ENCODE results near the gene GABRB2. TPM values are rescaled to one million over a fixed set of nuclear protein-coding genes. Genes with fewer than 3 reads are reported as not detected.

Gene GABRB2
- total RNA-seq, 1 experiment from 2014 or later, result not detected

DNA sequence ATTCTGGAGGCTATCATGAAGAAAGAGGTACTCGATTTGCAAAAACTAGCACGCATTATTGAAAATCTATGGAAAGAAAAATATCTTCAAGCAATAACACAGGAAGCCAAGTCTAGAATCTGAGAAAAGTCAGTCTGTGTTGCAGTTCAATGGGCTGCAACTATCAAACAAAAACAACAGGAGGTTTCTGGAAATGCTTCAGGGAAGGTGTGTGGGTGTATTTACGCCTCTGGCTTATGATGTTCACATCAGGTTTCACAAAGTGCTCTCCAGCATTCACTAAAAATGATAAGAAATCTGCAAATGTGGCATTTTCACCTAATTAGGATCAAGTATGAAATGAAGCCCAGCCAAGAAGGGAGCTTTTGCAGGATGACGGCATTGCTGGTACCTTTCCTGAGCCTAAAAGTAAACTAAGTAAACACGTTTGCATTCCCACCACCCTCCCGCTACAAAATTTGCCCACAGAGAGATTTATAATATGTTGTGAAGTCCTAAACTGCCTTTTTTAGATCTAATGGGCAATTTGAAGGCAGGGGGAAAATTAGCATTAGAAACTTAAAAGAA is 146.4 kb downstream of the GABRB2 start:
- no peak for DNase-seq (ENCODE audit: unreplicated experiment)
- Mint-ChIP-seq H3K9me3 (ENCODE audit: unreplicated experiment) (no peaks in the 10 kb centered on the region), H3K4me3 (ENCODE audit: unreplicated experiment) (no peak overlapping the region), H3K27ac (ENCODE audit: low read depth, unreplicated experiment) (no peak overlapping the region), H3K4me1 (ENCODE audit: insufficient read depth, unreplicated experiment) (no peaks in the 10 kb centered on the region), H3K27me3 (ENCODE audit: insufficient read depth, unreplicated experiment) (peaks cover 65% of the 10 kb centered on the region), H3K36me3 (ENCODE audit: insufficient read depth, unreplicated experiment) (no peaks in the 10 kb centered on the region)
- ChIA-PET POLR2A (no interaction called here), CTCF (no interaction called here)
- intact Hi-C loops (cut with micrococcal nuclease), result no loop called here
- BruUV-seq (replicated peaks), result no TSS peak
- TF ChIP-seq, protein P1, sequence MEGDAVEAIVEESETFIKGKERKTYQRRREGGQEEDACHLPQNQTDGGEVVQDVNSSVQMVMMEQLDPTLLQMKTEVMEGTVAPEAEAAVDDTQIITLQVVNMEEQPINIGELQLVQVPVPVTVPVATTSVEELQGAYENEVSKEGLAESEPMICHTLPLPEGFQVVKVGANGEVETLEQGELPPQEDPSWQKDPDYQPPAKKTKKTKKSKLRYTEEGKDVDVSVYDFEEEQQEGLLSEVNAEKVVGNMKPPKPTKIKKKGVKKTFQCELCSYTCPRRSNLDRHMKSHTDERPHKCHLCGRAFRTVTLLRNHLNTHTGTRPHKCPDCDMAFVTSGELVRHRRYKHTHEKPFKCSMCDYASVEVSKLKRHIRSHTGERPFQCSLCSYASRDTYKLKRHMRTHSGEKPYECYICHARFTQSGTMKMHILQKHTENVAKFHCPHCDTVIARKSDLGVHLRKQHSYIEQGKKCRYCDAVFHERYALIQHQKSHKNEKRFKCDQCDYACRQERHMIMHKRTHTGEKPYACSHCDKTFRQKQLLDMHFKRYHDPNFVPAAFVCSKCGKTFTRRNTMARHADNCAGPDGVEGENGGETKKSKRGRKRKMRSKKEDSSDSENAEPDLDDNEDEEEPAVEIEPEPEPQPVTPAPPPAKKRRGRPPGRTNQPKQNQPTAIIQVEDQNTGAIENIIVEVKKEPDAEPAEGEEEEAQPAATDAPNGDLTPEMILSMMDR (IDR thresholded peaks at IDR 0.05; ENCODE audit: unreplicated experiment), result no peak

DNA sequence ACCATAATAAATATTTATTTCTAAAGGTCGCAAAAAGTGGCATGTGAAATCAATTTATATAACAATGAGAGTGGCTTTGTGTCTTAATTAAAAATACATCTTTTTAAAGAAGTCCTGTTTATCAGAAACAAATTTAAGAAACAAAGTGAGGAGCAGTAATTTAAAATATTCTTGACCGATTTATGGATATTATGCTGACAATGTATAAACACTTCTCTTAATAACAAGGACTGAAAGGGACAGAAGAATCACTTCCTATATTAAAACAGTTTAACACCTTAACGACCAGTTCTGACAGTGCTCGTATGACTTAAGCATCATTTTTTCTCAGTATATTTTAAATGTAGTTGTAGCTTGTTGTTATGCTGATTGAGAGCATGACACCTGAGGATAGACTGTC is 149.1 kb downstream of the GABRB2 start:
- H3K27me3 Mint-ChIP-seq (ENCODE audit: insufficient read depth, unreplicated experiment), result peaks cover 41% of the 10 kb centered on the region
- H3K4me3 Mint-ChIP-seq (ENCODE audit: unreplicated experiment), result no peak overlapping the region
- H3K27ac Mint-ChIP-seq (ENCODE audit: low read depth, unreplicated experiment), result no peak overlapping the region
- ChIA-PET POLR2A (interaction anchor here (0.7 kb wide), 2 partner anchors 7 to 95 kb away, joined by 3 read pairs; no protein-coding TSS in a partner anchor), CTCF (no interaction called here)
- H3K4me1 Mint-ChIP-seq (ENCODE audit: insufficient read depth, unreplicated experiment), result no peaks in the 10 kb centered on the region
- intact Hi-C loops (cut with micrococcal nuclease), result no loop called here
- BruUV-seq (replicated peaks), result no TSS peak
- no peak for DNase-seq (ENCODE audit: unreplicated experiment)
- H3K9me3 Mint-ChIP-seq (ENCODE audit: unreplicated experiment), result no peaks in the 10 kb centered on the region
- TF ChIP-seq, protein P1 (IDR thresholded peaks at IDR 0.05; ENCODE audit: unreplicated experiment), result no peak
- H3K36me3 Mint-ChIP-seq (ENCODE audit: insufficient read depth, unreplicated experiment), result no peaks in the 10 kb centered on the region

DNA sequence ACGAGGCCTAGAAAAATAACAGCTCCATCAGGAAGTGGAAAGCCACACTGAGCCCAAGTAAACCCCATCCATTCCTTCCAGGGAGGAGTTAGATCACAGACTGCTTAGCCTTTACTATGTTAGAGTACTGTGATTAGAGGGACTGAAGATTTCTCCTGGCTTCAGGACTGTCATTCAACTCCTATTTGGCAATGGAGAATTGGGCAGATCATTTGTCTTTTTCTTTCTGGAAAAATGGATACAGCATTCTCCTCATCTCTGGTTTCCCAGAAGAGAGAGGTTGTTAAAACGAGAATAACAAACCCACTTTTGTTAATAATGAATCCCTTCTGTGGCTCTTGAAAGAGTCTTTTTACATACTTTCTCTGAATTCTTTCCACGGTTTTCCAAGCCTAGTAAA is 150.4 kb downstream of the GABRB2 start:
- Mint-ChIP-seq H3K4me1 (ENCODE audit: insufficient read depth, unreplicated experiment) (no peaks in the 10 kb centered on the region), H3K9me3 (ENCODE audit: unreplicated experiment) (no peaks in the 10 kb centered on the region), H3K27me3 (ENCODE audit: insufficient read depth, unreplicated experiment) (peaks cover 40% of the 10 kb centered on the region), H3K27ac (ENCODE audit: low read depth, unreplicated experiment) (no peak overlapping the region), H3K36me3 (ENCODE audit: insufficient read depth, unreplicated experiment) (no peaks in the 10 kb centered on the region), H3K4me3 (ENCODE audit: unreplicated experiment) (no peak overlapping the region)
- BruUV-seq (replicated peaks), result no TSS peak
- CTCF ChIA-PET, result interaction anchor here (0.7 to 1.4 kb wide), 3 partner anchors 11 to 349 kb away, joined by 3 read pairs; no protein-coding TSS in a partner anchor
- DNase-seq (ENCODE audit: unreplicated experiment), result no peak
- intact Hi-C loops (cut with micrococcal nuclease), result no loop called here
- TF ChIP-seq, protein P1 (IDR thresholded peaks at IDR 0.05; ENCODE audit: unreplicated experiment), result no peak
- POLR2A ChIA-PET, result interaction anchor here (0.6 kb wide), 1 partner anchor 48 kb away, joined by 3 read pairs; no protein-coding TSS in a partner anchor

DNA sequence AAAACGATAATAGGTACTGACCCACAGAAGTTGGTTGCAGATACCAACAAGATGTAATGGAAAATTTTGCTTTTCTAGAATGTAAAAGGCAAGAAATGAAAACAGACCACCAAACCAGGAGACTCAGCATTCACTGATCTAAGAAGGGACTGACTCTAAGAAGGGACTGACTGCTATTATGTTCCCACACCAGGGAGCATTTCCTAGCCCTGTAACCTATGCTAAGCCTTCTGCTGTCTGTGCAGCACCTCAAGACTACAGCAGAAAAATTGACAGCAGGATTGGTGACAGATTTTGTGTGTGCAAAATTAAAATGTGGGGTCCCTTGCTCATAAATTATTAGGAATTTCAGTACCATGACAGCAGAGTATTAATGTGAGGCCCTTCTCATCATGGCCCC is 154.8 kb downstream of the GABRB2 start:
- ChIA-PET CTCF (interaction anchor here (1.2 to 1.4 kb wide), 2 partner anchors 24 to 589 kb away, joined by 3 to 5 read pairs; no protein-coding TSS in a partner anchor), POLR2A (interaction anchor here (0.6 kb wide), 1 partner anchor 254 kb away, joined by 3 read pairs; no protein-coding TSS in a partner anchor)
- H3K27me3 Mint-ChIP-seq (ENCODE audit: insufficient read depth, unreplicated experiment), result no peaks in the 10 kb centered on the region
- DNase-seq (ENCODE audit: unreplicated experiment), result no peak
- BruUV-seq (replicated peaks), result no TSS peak
- no peaks in the 10 kb centered on the region for H3K36me3 Mint-ChIP-seq (ENCODE audit: insufficient read depth, unreplicated experiment)
- intact Hi-C loops (cut with micrococcal nuclease), result no loop called here
- no peaks in the 10 kb centered on the region for H3K4me1 Mint-ChIP-seq (ENCODE audit: insufficient read depth, unreplicated experiment)
- H3K27ac Mint-ChIP-seq (ENCODE audit: low read depth, unreplicated experiment), result no peak overlapping the region
- TF ChIP-seq, protein P1 (IDR thresholded peaks at IDR 0.05; ENCODE audit: unreplicated experiment), result no peak
- H3K9me3 Mint-ChIP-seq (ENCODE audit: unreplicated experiment), result no peaks in the 10 kb centered on the region
- H3K4me3 Mint-ChIP-seq (ENCODE audit: unreplicated experiment), result no peak overlapping the region
